VCaP (cell line): ENCODE results near the gene DMPK.

Experiments
- H3K27ac ChIP-seq: fragments of 450-650 bp; 2 replicates; pipeline ENCODE4 v1.5.1; 2017
- TF ChIP-seq, protein P1 (sequence below): fragments of 450-650 bp; conservative IDR thresholded peaks from 2 replicates; pipeline ENCODE4 v1.5.1; 2017; ENCODE audit warnings: mild to moderate bottlenecking, moderate library complexity

Gene DMPK

DNA sequence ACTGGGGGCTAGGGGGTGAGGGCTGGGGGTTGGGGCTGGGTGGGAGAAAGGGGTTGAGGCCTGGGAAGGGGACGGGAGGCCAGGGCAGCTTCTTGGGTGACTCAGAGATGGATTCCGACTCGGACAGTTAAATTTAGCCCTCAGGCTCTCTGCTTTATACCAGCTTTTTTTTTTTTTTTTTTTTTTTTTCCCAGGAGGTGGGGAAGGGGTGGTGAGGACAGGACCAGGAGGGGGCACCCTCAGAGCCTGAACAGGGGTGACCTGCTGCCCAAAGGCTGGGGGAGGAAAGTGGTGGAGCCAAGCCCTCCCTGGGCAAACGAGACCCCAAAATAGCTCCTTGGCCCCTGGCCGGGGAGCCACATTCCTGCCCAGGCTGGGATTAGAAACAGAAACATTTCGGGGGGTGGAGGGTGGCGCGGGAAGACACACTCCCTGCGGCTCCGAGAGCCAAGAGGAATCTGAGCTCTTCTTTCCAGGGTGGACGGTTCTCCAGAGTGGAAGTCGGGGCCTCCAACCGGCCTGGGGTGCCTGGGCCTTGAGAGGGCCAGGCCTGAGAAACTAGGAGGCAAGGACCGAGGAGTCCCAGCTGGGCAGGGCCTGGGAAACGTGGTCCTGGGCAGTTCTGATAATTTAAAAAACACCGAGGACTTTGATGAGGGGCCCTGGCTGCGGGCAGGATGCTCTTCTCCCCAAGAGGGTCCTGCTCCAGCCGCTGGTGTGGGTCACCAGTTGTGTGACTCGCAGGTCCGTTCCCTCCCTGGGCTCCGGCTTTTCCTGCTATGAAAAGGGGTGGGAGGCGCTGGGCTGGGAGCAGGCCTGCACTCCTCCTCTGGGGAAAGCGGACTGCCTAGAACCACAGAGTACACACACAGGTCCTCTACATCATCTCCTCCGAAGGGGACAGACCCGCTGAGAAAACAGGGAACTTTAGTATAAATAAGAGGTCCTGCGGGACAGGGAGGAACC, 813 bp upstream of the DMPK start:
- TF ChIP-seq, protein P1, sequence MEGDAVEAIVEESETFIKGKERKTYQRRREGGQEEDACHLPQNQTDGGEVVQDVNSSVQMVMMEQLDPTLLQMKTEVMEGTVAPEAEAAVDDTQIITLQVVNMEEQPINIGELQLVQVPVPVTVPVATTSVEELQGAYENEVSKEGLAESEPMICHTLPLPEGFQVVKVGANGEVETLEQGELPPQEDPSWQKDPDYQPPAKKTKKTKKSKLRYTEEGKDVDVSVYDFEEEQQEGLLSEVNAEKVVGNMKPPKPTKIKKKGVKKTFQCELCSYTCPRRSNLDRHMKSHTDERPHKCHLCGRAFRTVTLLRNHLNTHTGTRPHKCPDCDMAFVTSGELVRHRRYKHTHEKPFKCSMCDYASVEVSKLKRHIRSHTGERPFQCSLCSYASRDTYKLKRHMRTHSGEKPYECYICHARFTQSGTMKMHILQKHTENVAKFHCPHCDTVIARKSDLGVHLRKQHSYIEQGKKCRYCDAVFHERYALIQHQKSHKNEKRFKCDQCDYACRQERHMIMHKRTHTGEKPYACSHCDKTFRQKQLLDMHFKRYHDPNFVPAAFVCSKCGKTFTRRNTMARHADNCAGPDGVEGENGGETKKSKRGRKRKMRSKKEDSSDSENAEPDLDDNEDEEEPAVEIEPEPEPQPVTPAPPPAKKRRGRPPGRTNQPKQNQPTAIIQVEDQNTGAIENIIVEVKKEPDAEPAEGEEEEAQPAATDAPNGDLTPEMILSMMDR: no peak
- H3K27ac ChIP-seq: no peak overlapping the region

DNA sequence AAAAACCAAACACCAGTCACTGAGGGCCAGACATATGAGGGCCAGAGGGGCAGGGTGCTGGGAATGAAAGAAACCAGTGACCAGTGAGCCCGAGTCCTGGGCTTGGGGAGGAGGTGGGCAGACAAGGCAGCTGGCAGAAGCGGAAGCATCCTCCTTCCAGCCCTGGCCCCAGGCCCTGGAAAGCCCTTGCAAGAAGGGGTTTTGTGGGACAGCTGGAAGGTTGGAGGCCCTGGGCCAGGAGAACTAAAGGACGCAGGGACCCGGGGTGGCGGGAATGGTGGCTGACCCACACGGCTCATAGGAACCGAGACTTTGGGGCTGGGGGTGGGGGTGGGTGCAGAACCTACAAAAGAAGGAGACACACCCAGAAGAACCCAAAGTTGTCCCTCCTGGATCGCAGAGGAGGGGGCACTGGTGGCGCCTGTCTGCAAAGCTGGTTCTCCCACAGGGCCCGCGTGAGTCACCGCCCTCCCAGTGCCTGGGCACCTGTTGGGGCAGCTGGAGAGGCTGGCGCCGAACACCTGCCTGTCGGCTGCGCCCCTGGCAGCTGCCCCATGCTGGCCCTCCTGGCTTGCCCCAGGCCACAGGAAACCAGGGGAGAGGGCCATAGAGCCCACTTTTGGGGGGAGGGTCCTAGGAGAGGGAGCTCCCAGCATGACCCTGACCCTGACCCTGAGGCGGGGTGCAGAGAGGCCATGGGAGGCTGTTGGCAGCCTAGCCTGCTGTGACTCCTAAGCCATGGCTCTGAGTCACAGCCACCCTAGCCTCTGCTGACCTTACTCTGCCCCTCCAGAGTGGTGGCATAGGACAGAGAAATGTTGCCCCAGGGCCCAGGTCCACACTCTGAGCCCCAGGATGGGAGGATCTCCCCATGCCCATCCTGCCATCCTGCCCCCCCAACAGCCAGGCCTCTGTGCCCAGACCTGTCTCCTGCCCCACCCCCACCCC, 802 bp downstream of the DMPK start:
- H3K27ac ChIP-seq: no peak overlapping the region
- TF ChIP-seq, protein P1: no peak

DNA sequence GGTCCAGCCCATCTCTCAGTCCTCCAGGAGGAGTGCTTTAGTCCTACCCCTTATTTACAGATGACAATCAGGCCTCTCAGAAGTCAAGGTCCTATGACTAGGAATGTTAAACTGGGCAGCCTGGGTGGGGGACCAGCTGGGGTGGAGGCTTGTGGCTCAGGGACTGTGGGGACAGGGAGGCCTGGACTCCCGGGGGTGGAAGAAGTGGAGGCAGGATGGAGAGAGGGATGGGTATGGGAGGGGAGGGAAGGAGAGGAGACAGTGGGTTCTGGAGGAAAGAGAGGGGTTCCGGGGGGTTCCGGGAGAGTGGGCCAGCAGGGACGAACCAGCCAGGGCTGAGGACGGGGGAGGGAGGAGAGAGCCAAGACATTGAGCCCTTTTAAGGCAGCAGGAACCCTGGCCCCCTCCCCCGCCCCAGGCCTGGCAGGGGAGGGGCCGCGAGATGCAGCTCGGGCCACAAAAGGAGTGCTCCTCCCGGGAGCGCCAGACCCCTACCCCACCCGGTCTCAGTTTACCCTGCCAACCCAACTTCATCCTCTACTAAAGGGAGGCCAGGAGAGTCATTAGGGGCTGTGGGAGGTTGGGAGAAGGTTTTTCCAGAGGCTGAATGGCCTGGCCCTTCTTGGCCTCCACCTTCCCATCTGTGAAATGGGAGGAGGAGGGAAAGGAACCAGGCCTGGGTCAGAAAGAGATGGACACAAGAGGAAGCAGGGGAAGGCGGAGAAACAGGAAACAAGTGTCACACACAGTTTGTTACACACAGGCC, 1.7 kb downstream of the DMPK start:
- TF ChIP-seq, protein P1: no peak
- no peak overlapping the region for H3K27ac ChIP-seq

DNA sequence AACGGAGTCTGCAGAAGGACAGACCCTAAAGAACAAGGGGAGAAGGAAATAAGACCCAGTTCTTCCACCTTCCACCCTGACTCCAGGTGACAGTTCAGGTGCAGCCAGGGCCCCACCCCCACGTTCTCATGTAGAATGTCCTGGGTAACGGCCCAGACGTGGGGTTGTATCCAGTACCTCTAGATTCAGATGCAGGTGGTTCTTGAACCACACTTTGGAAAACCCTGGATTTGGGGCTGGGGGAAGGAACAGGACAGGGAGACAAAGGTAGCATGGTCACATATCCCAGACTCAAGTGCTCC, 2.2 kb downstream of the DMPK start:
- TF ChIP-seq, protein P1: no peak
- no peak overlapping the region for H3K27ac ChIP-seq

DNA sequence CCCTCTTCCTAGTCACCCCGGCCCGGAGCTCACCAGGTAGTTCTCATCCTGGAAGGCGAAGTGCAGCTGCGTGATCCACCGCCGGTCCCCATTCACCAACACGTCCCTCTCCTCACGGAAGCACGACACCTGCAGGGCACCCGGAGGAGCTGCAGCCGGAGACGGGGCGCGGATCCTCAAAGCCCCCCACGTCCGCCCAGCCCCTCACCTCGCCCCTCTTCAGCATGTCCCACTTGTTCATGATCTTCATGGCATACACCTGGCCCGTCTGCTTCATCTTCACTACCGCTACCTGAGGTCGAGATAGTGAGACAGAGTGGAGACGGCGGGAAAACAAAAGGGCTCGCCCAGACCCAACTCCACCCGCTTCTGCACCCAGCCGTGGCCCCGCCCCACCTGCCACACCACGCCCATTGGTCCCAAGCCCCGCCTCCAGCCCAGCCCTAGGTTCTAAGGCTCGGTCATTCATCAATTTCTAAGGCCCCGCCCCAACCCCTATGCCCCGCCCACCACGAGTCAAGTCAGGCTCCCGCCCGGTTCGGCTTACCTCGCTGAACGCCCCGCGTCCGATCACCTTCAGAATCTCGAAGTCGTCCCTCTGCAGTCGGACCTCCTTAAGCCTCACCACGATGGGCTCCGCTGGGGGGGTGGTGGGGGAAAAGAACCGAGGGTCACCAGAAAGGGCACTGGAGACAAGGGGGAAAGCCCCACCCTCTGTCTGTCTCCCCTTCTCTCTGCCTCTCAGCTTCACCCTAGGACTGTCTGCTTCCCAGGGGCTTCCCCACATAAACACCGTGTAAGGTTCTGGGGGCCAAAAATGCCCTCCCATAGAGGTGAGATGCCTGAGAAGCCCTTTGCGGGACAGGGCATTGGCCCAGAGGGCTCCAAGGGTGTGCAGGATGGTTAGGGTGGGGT, 2.8 kb downstream of the DMPK start:
- TF ChIP-seq, protein P1: peak; percentile 85
- no peak overlapping the region for H3K27ac ChIP-seq

DNA sequence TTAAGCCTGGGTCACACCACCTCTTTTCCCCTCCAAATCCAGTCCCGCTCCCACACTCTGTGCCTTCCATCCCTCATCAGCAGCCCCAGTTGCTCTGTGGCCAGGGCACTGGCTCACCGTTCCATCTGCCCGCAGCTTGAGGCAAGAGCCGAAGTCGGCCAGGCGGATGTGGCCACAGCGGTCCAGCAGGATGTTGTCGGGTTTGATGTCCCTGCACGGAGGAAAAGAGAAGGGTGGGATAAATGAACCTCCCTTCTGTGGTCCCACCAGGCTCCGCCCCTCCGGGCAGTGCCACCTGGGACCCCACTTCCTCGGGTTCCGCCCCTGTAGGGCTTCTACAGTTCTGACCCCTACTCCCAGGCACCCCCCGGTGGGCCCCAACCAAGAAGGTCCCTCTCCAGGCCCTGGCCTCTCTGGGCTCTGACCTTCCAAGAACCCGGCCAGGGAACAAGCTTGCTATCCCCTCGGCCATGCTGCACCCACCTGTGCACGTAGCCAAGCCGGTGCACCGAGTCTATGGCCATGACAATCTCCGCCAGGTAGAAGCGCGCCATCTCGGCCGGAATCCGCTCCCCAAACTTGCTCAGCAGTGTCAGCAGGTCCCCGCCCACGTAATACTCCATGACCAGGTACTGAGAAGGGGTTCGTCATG, 4.2 kb downstream of the DMPK start:
- TF ChIP-seq, protein P1: no peak
- H3K27ac ChIP-seq: no peak overlapping the region; the same call in 1 of the 2 replicates
